Measurements from ENCODE around the gene DDA1. TPM values are rescaled to one million over a fixed set of nuclear protein-coding genes. Genes with fewer than 3 reads are reported as not detected.

DDA1 gene
- polyA plus RNA-seq, 2 of the 4 experiments (the other 2 are of a cell fraction): 35.5 to 53.5 TPM

DNA sequence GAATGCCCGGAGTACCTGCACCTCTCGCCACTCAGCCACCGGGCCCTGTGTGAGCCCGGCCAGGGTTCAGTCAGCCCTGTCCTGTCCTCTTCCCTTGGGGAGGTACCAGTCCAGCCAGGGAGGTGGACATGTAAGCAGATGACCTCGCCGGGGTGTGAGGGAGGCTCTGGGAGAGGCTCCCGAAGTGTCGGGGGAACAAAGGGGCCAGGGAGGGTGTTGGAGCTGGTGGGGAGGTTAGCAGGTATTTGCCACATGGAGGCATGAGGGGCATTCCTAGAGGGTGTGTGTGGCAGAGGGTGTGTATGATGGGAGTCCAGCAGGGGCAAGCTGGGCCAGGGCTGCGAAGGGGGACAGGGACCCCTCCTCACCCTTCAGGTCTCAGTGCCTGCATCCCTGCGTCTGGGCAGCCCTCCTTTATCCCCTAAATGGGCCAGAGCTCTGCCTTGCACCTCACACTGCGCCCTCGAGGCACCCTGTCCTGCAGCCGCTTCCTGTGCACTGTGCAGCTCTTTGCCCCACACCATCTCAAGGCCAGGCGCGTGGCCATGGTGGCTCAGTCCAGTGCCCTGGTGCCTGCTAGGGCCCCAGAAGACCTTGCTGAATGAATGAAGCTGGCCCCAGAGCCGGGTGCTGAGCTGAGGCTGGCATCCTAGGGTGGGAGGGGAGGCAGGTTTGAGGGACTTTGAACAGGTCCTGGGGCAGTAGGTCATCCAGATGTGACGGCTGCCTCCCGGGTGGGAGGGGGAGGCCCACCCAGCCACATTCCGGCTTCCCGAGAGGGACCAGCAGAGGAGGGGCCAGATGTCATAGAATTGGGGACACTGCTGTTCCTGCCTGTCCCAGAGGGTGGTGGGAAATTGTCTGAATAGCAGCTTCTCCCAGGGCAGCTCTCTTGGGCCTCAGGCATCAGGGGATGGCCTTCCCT lies 3.1 kb downstream of the DDA1 start:
- POLR2A ChIA-PET: interaction anchor here (0.9 to 1.4 kb wide), 3 partner anchors 21 to 653 kb away, joined by 3 to 4 read pairs (median 4); partner anchors contain the start of gene BABAM1
- no peak for ATAC-seq

DNA sequence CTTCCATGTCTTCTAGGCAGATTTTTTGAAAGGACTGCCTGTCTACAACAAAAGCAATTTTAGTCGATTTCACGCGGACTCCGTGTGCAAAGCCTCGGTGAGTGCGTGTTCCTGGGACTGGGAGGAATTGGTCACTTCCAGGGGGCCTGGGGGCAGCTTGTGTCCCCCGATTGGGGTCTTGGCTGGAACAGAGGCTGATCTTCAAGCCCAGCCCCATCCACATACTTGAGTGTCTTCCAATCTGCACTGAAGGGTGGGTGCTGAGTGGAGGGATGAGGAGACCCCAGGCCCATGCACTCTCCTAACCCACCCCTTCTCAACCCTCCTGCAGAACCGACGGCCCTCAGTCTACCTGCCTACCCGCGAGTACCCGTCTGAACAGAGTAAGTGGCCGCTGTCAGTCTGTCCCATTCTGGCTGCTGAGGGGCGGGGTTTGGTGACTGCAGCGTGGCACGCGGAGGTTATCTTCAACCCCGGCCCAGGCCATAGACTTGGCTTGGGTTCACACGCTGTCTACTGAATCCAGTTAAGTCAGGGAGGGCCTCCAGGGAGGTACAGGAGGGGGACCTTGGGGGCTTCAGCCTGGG lies 4.7 kb downstream of the DDA1 start:
- 87% methylated on average over 12 of the region's 19 CpGs for WGBS (ENCODE audit: missing lambda C conversion rate)
- H3K4me2 ChIP-seq: no peak overlapping the region
- H3K4me1 ChIP-seq: peaks cover 45% of the 10 kb centered on the region
- CTCF ChIA-PET: interaction anchor here (0.5 kb wide), 1 partner anchor 31 kb away, joined by 4 read pairs; no protein-coding TSS in a partner anchor
- no peak for TF ChIP-seq POLR2A (IDR thresholded peaks at IDR 0.05; ENCODE audit: low read length)
- no peak for TF ChIP-seq HOXB5 (CRISPR knock-in tag; IDR thresholded peaks at IDR 0.05)
- no peak for TF ChIP-seq CBX8 (IDR thresholded peaks at IDR 0.05)
- no peak for TF ChIP-seq HEYL (CRISPR knock-in tag; IDR thresholded peaks at IDR 0.05)
- no peak for TF ChIP-seq EHMT2 (IDR thresholded peaks at IDR 0.05; ENCODE audit: low read depth)
- TF ChIP-seq, protein P1, sequence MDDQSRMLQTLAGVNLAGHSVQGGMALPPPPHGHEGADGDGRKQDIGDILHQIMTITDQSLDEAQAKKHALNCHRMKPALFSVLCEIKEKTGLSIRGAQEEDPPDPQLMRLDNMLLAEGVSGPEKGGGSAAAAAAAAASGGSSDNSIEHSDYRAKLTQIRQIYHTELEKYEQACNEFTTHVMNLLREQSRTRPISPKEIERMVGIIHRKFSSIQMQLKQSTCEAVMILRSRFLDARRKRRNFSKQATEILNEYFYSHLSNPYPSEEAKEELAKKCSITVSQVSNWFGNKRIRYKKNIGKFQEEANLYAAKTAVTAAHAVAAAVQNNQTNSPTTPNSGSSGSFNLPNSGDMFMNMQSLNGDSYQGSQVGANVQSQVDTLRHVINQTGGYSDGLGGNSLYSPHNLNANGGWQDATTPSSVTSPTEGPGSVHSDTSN (IDR thresholded peaks at IDR 0.05): no peak
- TF ChIP-seq, protein P2, sequence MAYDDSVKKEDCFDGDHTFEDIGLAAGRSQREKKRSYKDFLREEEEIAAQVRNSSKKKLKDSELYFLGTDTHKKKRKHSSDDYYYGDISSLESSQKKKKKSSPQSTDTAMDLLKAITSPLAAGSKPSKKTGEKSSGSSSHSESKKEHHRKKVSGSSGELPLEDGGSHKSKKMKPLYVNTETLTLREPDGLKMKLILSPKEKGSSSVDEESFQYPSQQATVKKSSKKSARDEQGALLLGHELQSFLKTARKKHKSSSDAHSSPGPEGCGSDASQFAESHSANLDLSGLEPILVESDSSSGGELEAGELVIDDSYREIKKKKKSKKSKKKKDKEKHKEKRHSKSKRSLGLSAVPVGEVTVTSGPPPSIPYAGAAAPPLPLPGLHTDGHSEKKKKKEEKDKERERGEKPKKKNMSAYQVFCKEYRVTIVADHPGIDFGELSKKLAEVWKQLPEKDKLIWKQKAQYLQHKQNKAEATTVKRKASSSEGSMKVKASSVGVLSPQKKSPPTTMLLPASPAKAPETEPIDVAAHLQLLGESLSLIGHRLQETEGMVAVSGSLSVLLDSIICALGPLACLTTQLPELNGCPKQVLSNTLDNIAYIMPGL (CRISPR knock-in tag; IDR thresholded peaks at IDR 0.05; ENCODE audit: borderline replicate concordance): no peak
- TF ChIP-seq GATA3 (IDR thresholded peaks at IDR 0.05; ENCODE audit: borderline replicate concordance): no peak
- no peak for TF ChIP-seq CHD2 (IDR thresholded peaks at IDR 0.05; ENCODE audit: low read length, partially characterized antibody)
- TF ChIP-seq FOSL2 (IDR thresholded peaks at IDR 0.05): no peak
- TF ChIP-seq FOSL2 (CRISPR knock-in tag; IDR thresholded peaks at IDR 0.05): no peak
- no peaks in the 10 kb centered on the region for H3K9me3 ChIP-seq
- H3K27ac ChIP-seq: no peak overlapping the region; a peak in 1 of 6 replicates
- FAIRE-seq (no peak), DNase-seq (ENCODE audit: low read depth in 1 of 2, low spot score in 1 of 2) (no peak), ATAC-seq (no peak)
- POLR2A ChIA-PET: no interaction called here
- H3K4me3 ChIP-seq: no peak overlapping the region

More for the DNA sequence above, 3.1 kb downstream of the DDA1 start:
- H3K4me1 ChIP-seq: peaks cover 38% of the 10 kb centered on the region
- 74% methylated on average over 5 of the region's 20 CpGs for WGBS (ENCODE audit: missing lambda C conversion rate)
- CTCF ChIA-PET: interaction anchor here (0.8 to 0.9 kb wide), 2 partner anchors 9 to 20 kb away, joined by 3 read pairs; no protein-coding TSS in a partner anchor
- no peaks in the 10 kb centered on the region for H3K9me3 ChIP-seq
- FAIRE-seq (no peak), DNase-seq (ENCODE audit: low read depth in 1 of 2, low spot score in 1 of 2) (no peak)
- H3K4me2 ChIP-seq: peak overlapping the region; percentile 97
- TF ChIP-seq RFX5 (IDR thresholded peaks at IDR 0.05): no peak
- no peak for TF ChIP-seq ZC3H11A (IDR thresholded peaks at IDR 0.05)
- TF ChIP-seq HOXB5 (CRISPR knock-in tag; IDR thresholded peaks at IDR 0.05): no peak
- TF ChIP-seq, protein P3, sequence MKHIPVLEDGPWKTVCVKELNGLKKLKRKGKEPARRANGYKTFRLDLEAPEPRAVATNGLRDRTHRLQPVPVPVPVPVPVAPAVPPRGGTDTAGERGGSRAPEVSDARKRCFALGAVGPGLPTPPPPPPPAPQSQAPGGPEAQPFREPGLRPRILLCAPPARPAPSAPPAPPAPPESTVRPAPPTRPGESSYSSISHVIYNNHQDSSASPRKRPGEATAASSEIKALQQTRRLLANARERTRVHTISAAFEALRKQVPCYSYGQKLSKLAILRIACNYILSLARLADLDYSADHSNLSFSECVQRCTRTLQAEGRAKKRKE (CRISPR knock-in tag; IDR thresholded peaks at IDR 0.05; ENCODE audit: low read depth): no peak
- TF ChIP-seq, protein P2 (CRISPR knock-in tag; IDR thresholded peaks at IDR 0.05; ENCODE audit: borderline replicate concordance): no peak
- TF ChIP-seq MAFK (IDR thresholded peaks at IDR 0.05; ENCODE audit: partially characterized antibody): no peak
- no peak for TF ChIP-seq CEBPB (IDR thresholded peaks at IDR 0.05)
- no peak; a peak in 1 of 5 replicates for TF ChIP-seq JUN (IDR thresholded peaks at IDR 0.05)
- no peak for TF ChIP-seq CBX8 (IDR thresholded peaks at IDR 0.05)
- no peak for TF ChIP-seq ZFP36 (IDR thresholded peaks at IDR 0.05; ENCODE audit: borderline replicate concordance, partially characterized antibody)
- peak overlapping the region; percentile 84 to 94 for H3K27ac ChIP-seq
- peak overlapping the region; percentile 32 for H3K4me3 ChIP-seq

Data from A549 (cell line).